ENCODE measurements around the gene LRRC8D.

GRCh38 chr1:89887270-89887669 lies 66.4 kb downstream of the LRRC8D start:
- no peak for TF ChIP-seq CTCF (IDR thresholded peaks at IDR 0.05; ENCODE audit: insufficient read depth, low read length, poor library complexity, severe bottlenecking)
- no peak for TF ChIP-seq EZH2phosphoT487 (conservative IDR thresholded peaks at IDR 0.05; ENCODE audit: low read length)

Data from SU-DHL-6 (cell line).